HG02973 (cell line): ENCODE data around the gene PPP3CA.
"Not testable (repeated sequence)": the region's sequence is repeated elsewhere in the genome, so short reads cannot be mapped to it uniquely, and the experiment has no call there.

Experiments used
- ATAC-seq: cut with Tn5 transposase; IDR thresholded peaks from one replicate; pipeline ENCODE4 v1.9.1; 2021; ENCODE audit warnings: moderate library complexity; ENCODE audit not compliant: unreplicated experiment

PPP3CA gene

GRCh38 chr4:101183221-101183620 lies 164.1 kb downstream of the PPP3CA start:
- ATAC-seq, result no peak

GRCh38 chr4:101182688-101183087 lies 164.6 kb downstream of the PPP3CA start:
- not testable (repeated sequence) for ATAC-seq

GRCh38 chr4:101178731-101179130 lies 168.6 kb downstream of the PPP3CA start:
- no peak for ATAC-seq

GRCh38 chr4:101177154-101177553 lies 170.2 kb downstream of the PPP3CA start:
- no peak for ATAC-seq

- ATAC-seq, result no peak
These were observed 171.2 kb downstream of the PPP3CA start for GRCh38 chr4:101175896-101176676.

GRCh38 chr4:101174679-101175345 lies 172.5 kb downstream of the PPP3CA start:
- ATAC-seq, result no peak

- no peak for ATAC-seq
These were observed 175.0 kb downstream of the PPP3CA start for GRCh38 chr4:101172369-101172768.

GRCh38 chr4:101171747-101172146 lies 175.6 kb downstream of the PPP3CA start:
- ATAC-seq, result no peak

- peak; percentile 99 for ATAC-seq
These were observed 178.0 kb downstream of the PPP3CA start for GRCh38 chr4:101169044-101170014.

- ATAC-seq, result no peak
These were observed 183.4 kb downstream of the PPP3CA start for GRCh38 chr4:101163936-101164335.

- ATAC-seq, result no peak
These were observed 184.3 kb downstream of the PPP3CA start for GRCh38 chr4:101162990-101163380.

GRCh38 chr4:101160792-101161592 lies 186.3 kb downstream of the PPP3CA start:
- no peak for ATAC-seq

- no peak for ATAC-seq
These were observed 188.8 kb downstream of the PPP3CA start for GRCh38 chr4:101158507-101158906.

- ATAC-seq, result no peak
These were observed 189.2 kb downstream of the PPP3CA start for GRCh38 chr4:101158134-101158482.

- ATAC-seq, result no peak
These were observed 189.8 kb downstream of the PPP3CA start for GRCh38 chr4:101157415-101158133.

- no peak for ATAC-seq
These were observed 190.6 kb downstream of the PPP3CA start for GRCh38 chr4:101156619-101157310.

- no peak for ATAC-seq
These were observed 191.4 kb downstream of the PPP3CA start for GRCh38 chr4:101155945-101156344.

GRCh38 chr4:101155368-101155767 lies 192.0 kb downstream of the PPP3CA start:
- no peak for ATAC-seq

- no peak for ATAC-seq
These were observed 193.7 kb downstream of the PPP3CA start for GRCh38 chr4:101153653-101154052.
